Endodermal cell (in vitro differentiated cells): ENCODE data around the gene PRKACG. TPM values are rescaled to one million over a fixed set of nuclear protein-coding genes. Genes with fewer than 3 reads are reported as not detected.
A peak's percentile ranks its signal among the peaks of the same experiment; 100 is the strongest.

Experiments used
- DNase-seq: peaks from one replicate; pipeline ENCODE4 v3.0.0-alpha.2; 2017
- H3K27ac ChIP-seq: 2 replicates; pipeline ENCODE4 v1.5.1; 2013; ENCODE audit warnings: mild to moderate bottlenecking, low read depth, low read length, moderate library complexity
- H3K27me3 ChIP-seq: 2 replicates; pipeline ENCODE4 v1.6.1; 2013; ENCODE audit warnings: mild to moderate bottlenecking, low read length, moderate library complexity; ENCODE audit not compliant: insufficient read depth, control insufficient read depth, poor library complexity, severe bottlenecking
- H3K36me3 ChIP-seq: 2 replicates; pipeline ENCODE4 v1.7.0; 2013; ENCODE audit warnings: mild to moderate bottlenecking, low read length, moderate library complexity; ENCODE audit not compliant: control insufficient read depth, insufficient read depth
- H3K4me1 ChIP-seq: one replicate; pipeline ENCODE4 v1.7.0; 2013; ENCODE audit warnings: low read length; ENCODE audit not compliant: control insufficient read depth, insufficient read depth
- H3K4me3 ChIP-seq: 2 replicates; pipeline ENCODE4 v1.5.1; 2013; ENCODE audit warnings: mild to moderate bottlenecking, low read length, moderate library complexity
- H3K9ac ChIP-seq: 2 replicates; pipeline ENCODE4 v1.6.1; 2013; ENCODE audit warnings: mild to moderate bottlenecking, low read length, moderate library complexity; ENCODE audit not compliant: poor library complexity, severe bottlenecking; ENCODE audit errors: extremely low read depth
- H3K9me3 ChIP-seq: 2 replicates; pipeline ENCODE4 v1.6.1; 2013; ENCODE audit warnings: mild to moderate bottlenecking, low read length, moderate library complexity; ENCODE audit not compliant: control insufficient read depth
- H3K27ac Mint-ChIP-seq: 2 replicates; pipeline ENCODE4 v1.8.0; 2020; ENCODE audit warnings: mixed read lengths
- H3K27me3 Mint-ChIP-seq: 2 replicates; pipeline ENCODE4 v1.8.0; 2021; ENCODE audit warnings: mild to moderate bottlenecking, mixed read lengths; ENCODE audit not compliant: insufficient read depth
- H3K36me3 Mint-ChIP-seq: 2 replicates; pipeline ENCODE4 v1.8.0; 2020; ENCODE audit warnings: low read depth, mixed read lengths
- H3K4me1 Mint-ChIP-seq: 2 replicates; pipeline ENCODE4 v1.8.0; 2020; ENCODE audit warnings: mixed read lengths
- H3K4me3 Mint-ChIP-seq: 2 replicates; pipeline ENCODE4 v1.8.0; 2020; ENCODE audit warnings: mild to moderate bottlenecking, moderate library complexity, mixed read lengths
- H3K9me3 Mint-ChIP-seq: 2 replicates; pipeline ENCODE4 v1.8.0; 2020; ENCODE audit warnings: mild to moderate bottlenecking, mixed read lengths
- CTCF ChIP-seq: fragments of 200-600 bp; sonication (generic); conservative IDR thresholded peaks from 2 replicates; pipeline ENCODE4 v1.5.0; 2021; ENCODE audit warnings: antibody characterized with exemption, mild to moderate bottlenecking
- WGBS, 2 experiments: methylation state at CpG; one replicate each; pipeline versions ENCODE4 v1.1.5 to v1.1.7; 2013; ENCODE audit warnings: missing lambda C conversion rate in 2 of 2, mixed read lengths in 1 of 2; ENCODE audit not compliant: insufficient coverage in 1 of 2, insufficient read length in 1 of 2; 5-methylcytosine and 5-hydroxymethylcytosine counted together
- total RNA-seq, 2 donors: library from RNA; stranded (reverse); fragmentation: NEBNext Ultra II Directional in 1 of 2; extraction: Animal tissue kit (Norgen Biotek cat#: 25700) in 1 of 2; gene quantifications; 2 replicates in 1 of 2; 3 replicates in 1 of 2; pipeline ENCODE4 v1.2.1, GENCODE V29; 2021

PRKACG gene
- total RNA-seq, 2 donors from 2014 or later, result not detected

GRCh38 chr9:68980341-68980914 lies 33.5 kb downstream of the PRKACG start:
- WGBS, 2 experiments, result 92 to 95% methylated on average over 3 of the region's 3 CpGs
- H3K9me3 ChIP-seq, result peaks cover 20% of the 10 kb centered on the region
- H3K4me1 Mint-ChIP-seq, result peaks cover 26% of the 10 kb centered on the region
- no peak overlapping the region for H3K4me3 Mint-ChIP-seq
- no peaks in the 10 kb centered on the region for H3K27me3 Mint-ChIP-seq
- H3K9ac ChIP-seq, result no peak overlapping the region
- no peak overlapping the region for H3K27ac Mint-ChIP-seq
- H3K27ac ChIP-seq, result no peak overlapping the region
- peaks cover 10% of the 10 kb centered on the region for H3K4me1 ChIP-seq
- H3K36me3 Mint-ChIP-seq, result peaks cover 17% of the 10 kb centered on the region
- no peak for TF ChIP-seq CTCF
- H3K36me3 ChIP-seq, result peaks cover 14% of the 10 kb centered on the region
- no peak for DNase-seq
- H3K9me3 Mint-ChIP-seq, result peaks cover 9% of the 10 kb centered on the region
- no peak overlapping the region for H3K4me3 ChIP-seq
- H3K27me3 ChIP-seq, result no peaks in the 10 kb centered on the region

- no peak for TF ChIP-seq CTCF
Observed at GRCh38 chr9:68979538-68980314, 34.2 kb downstream of the PRKACG start.

GRCh38 chr9:68978501-68978900 lies 35.4 kb downstream of the PRKACG start:
- peaks cover 9% of the 10 kb centered on the region for H3K9me3 Mint-ChIP-seq
- Histone ChIP-seq H3K27me3 (no peaks in the 10 kb centered on the region), H3K36me3 (peaks cover 17% of the 10 kb centered on the region), H3K9me3 (peaks cover 22% of the 10 kb centered on the region), H3K9ac (no peak overlapping the region), H3K4me1 (peaks cover 10% of the 10 kb centered on the region), H3K4me3 (no peak overlapping the region), H3K27ac (no peak overlapping the region)
- H3K27ac Mint-ChIP-seq, result no peak overlapping the region
- no peak for TF ChIP-seq CTCF
- H3K27me3 Mint-ChIP-seq, result no peaks in the 10 kb centered on the region
- 94% methylated on average over 2 to 3 of the region's 3 CpGs for WGBS, 2 experiments
- H3K4me3 Mint-ChIP-seq, result no peak overlapping the region
- peaks cover 16% of the 10 kb centered on the region for H3K36me3 Mint-ChIP-seq
- DNase-seq, result no peak
- peaks cover 26% of the 10 kb centered on the region for H3K4me1 Mint-ChIP-seq

More at GRCh38 chr9:68979538-68980314, 34.2 kb downstream of the PRKACG start:
- Mint-ChIP-seq H3K27me3 (no peaks in the 10 kb centered on the region), H3K9me3 (peaks cover 9% of the 10 kb centered on the region), H3K27ac (peak overlapping the region; percentile 42), H3K36me3 (peaks cover 16% of the 10 kb centered on the region), H3K4me3 (no peak overlapping the region), H3K4me1 (peaks cover 26% of the 10 kb centered on the region)
- Histone ChIP-seq H3K4me3 (no peak overlapping the region), H3K36me3 (peaks cover 17% of the 10 kb centered on the region), H3K9ac (no peak overlapping the region), H3K9me3 (peaks cover 22% of the 10 kb centered on the region), H3K4me1 (peaks cover 10% of the 10 kb centered on the region), H3K27me3 (no peaks in the 10 kb centered on the region), H3K27ac (no peak overlapping the region)
- DNase-seq, result peak; percentile 60
- 86 to 89% methylated on average over 5 to 9 of the region's 9 CpGs for WGBS, 2 experiments
